CD4-positive, alpha-beta T cell (primary cell): ENCODE measurements around the gene KCNT2. TPM values are rescaled to one million over a fixed set of nuclear protein-coding genes. Genes with fewer than 3 reads are reported as not detected.

Experiments used
- ATAC-seq: fragments of 200-7000 bp; cut with Tn5 transposase; one replicate; pipeline ENCODE4 v1.10.0; 2022; ENCODE audit warnings: mild to moderate bottlenecking; ENCODE audit not compliant: poor library complexity
- CTCF ChIA-PET: fragments of 350-600 bp; sonication (Branson Sonifier 250); formaldehyde crosslinking; loops from one replicate; lab custom pipeline; 2021; ENCODE audit warnings: antibody characterized with exemption, inconsistent platforms; lab: Charles Lee
- POLR2A ChIA-PET: fragments of 350-600 bp; sonication (Branson Sonifier 250); formaldehyde crosslinking; loops from one replicate; lab custom pipeline; 2021; ENCODE audit warnings: antibody characterized with exemption, inconsistent platforms; lab: Charles Lee
- DNase-seq, 14 experiments: peaks; one replicate each; pipeline ENCODE4 v3.0.0-alpha.2; 2013 to 2020; ENCODE audit warnings: mixed read lengths in 2 of 14
- H3K27ac ChIP-seq, 2 donors: one replicate each; pipeline versions ENCODE4 v1.5.1 to v1.7.0; 2013; ENCODE audit warnings: low read length in 2 of 2, low read depth in 1 of 2, mild to moderate bottlenecking in 1 of 2
- H3K27me3 ChIP-seq, 2 experiments: 1 replicate in 1 of 2; 2 replicates in 1 of 2; pipeline versions ENCODE4 v1.6.1 to v1.7.0; 2013; ENCODE audit warnings: low read length in 2 of 2, control low read depth in 1 of 2, mild to moderate bottlenecking in 1 of 2, moderate library complexity in 1 of 2; ENCODE audit not compliant: insufficient read depth in 2 of 2, control insufficient read depth in 1 of 2
- H3K36me3 ChIP-seq: one replicate; pipeline ENCODE4 v1.6.1; 2013; ENCODE audit warnings: low read length, control low read depth; ENCODE audit not compliant: insufficient read depth
- H3K4me1 ChIP-seq: one replicate; pipeline ENCODE4 v1.6.1; 2013; ENCODE audit warnings: low read length, control low read depth; ENCODE audit not compliant: insufficient read depth
- H3K4me3 ChIP-seq: one replicate; pipeline ENCODE4 v1.5.1; 2013; ENCODE audit warnings: mild to moderate bottlenecking, low read length, moderate library complexity
- H3K9me3 ChIP-seq, 2 experiments: 1 replicate in 1 of 2; 2 replicates in 1 of 2; pipeline versions ENCODE4 v1.6.1 to v1.7.0; 2013; ENCODE audit warnings: low read length in 2 of 2, mild to moderate bottlenecking in 2 of 2, control low read depth in 1 of 2, moderate library complexity in 1 of 2; ENCODE audit not compliant: control insufficient read depth in 1 of 2, insufficient read depth in 1 of 2
- H3K27ac Mint-ChIP-seq: one replicate; pipeline ENCODE4 v1.8.0; 2020; ENCODE audit warnings: mixed read lengths
- H3K27me3 Mint-ChIP-seq: one replicate; pipeline ENCODE4 v1.8.0; 2021; ENCODE audit warnings: mixed read lengths
- H3K36me3 Mint-ChIP-seq: one replicate; pipeline ENCODE4 v1.8.0; 2021; ENCODE audit warnings: low read depth, mixed read lengths
- H3K4me1 Mint-ChIP-seq: one replicate; pipeline ENCODE4 v1.8.0; 2021; ENCODE audit warnings: low read depth, mixed read lengths
- H3K4me3 Mint-ChIP-seq: one replicate; pipeline ENCODE4 v1.8.0; 2020; ENCODE audit warnings: mild to moderate bottlenecking, mixed read lengths
- H3K9me3 Mint-ChIP-seq: one replicate; pipeline ENCODE4 v1.8.0; 2020; ENCODE audit warnings: mixed read lengths
- CTCF ChIP-seq: fragments of 200-600 bp; IDR thresholded peaks from one replicate; pipeline ENCODE4 v1.8.0; 2022; ENCODE audit warnings: antibody characterized with exemption, mild to moderate bottlenecking
- intact Hi-C, 2 experiments: fragments of 100-400 bp; cut with DNase I in 1 of 2; cut with micrococcal nuclease in 1 of 2; formaldehyde crosslinking; loops; one replicate each; pipeline versions ENCODE4 v1.15.1 to v1.9.0; 2023 to 2025; cut with DNase I, micrococcal nuclease
- total RNA-seq, 174 experiments: library from RNA in 2 of 174; stranded (reverse) in 2 of 174; gene quantifications; one replicate each; pipeline ENCODE4 v1.2.3 and lab custom pipeline; 2021 to 2026

KCNT2 gene
- total RNA-seq, 2 experiments from 2014 or later, result not detected

DNA sequence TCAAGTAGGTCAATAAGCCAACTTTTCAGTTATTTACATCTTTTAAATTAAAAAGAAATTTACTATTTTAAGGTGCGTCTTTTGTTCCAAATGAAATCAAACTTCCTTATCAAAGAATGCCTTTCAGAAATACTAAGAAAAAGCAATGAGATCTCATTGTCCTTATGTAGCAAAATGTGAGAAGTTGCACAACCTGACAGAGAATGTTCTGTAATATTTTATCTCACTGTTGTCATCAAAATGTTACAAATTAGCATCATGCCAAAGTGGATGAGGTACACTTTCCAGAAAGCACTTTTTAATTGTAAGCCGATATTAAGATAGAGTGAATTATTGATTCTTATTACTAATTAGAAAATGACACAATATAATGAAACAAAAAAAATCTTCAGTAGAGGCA is 50.4 kb downstream of the KCNT2 start:
- no peak overlapping the region for H3K4me3 ChIP-seq
- no peaks in the 10 kb centered on the region for H3K27me3 Mint-ChIP-seq
- no peaks in the 10 kb centered on the region for H3K9me3 ChIP-seq
- no peak overlapping the region for H3K27ac ChIP-seq
- ATAC-seq (no peak), DNase-seq (no peak)
- H3K36me3 Mint-ChIP-seq, result no peaks in the 10 kb centered on the region
- ChIA-PET POLR2A (no interaction called here), CTCF (no interaction called here)
- no peak overlapping the region for H3K4me3 Mint-ChIP-seq
- no peaks in the 10 kb centered on the region for H3K4me1 ChIP-seq
- H3K36me3 ChIP-seq, result no peaks in the 10 kb centered on the region
- H3K27me3 ChIP-seq, result no peaks in the 10 kb centered on the region
- no peak for TF ChIP-seq CTCF
- intact Hi-C loops, result no loop called here
- peaks cover 11% of the 10 kb centered on the region for H3K9me3 Mint-ChIP-seq
- H3K4me1 Mint-ChIP-seq, result no peaks in the 10 kb centered on the region
- no peak overlapping the region for H3K27ac Mint-ChIP-seq

- intact Hi-C loops, result no loop called here
- H3K4me1 Mint-ChIP-seq, result no peaks in the 10 kb centered on the region
- Histone ChIP-seq H3K4me1 (no peaks in the 10 kb centered on the region), H3K27ac (no peak overlapping the region), H3K36me3 (no peaks in the 10 kb centered on the region), H3K9me3 (no peaks in the 10 kb centered on the region), H3K4me3 (no peak overlapping the region), H3K27me3 (no peaks in the 10 kb centered on the region)
- no peak overlapping the region for H3K4me3 Mint-ChIP-seq
- CTCF ChIA-PET, result no interaction called here
- no peak for DNase-seq
- POLR2A ChIA-PET, result no interaction called here
- peaks cover 6% of the 10 kb centered on the region for H3K9me3 Mint-ChIP-seq
- no peak overlapping the region for H3K27ac Mint-ChIP-seq
- ATAC-seq, result no peak
- H3K27me3 Mint-ChIP-seq, result no peaks in the 10 kb centered on the region
- H3K36me3 Mint-ChIP-seq, result no peaks in the 10 kb centered on the region
- TF ChIP-seq CTCF, result no peak
Measured at GRCh38 chr1:196550731-196551130, 57.5 kb downstream of the KCNT2 start.

- no peak overlapping the region for H3K4me3 ChIP-seq
- no peak for ATAC-seq
- H3K36me3 Mint-ChIP-seq, result no peaks in the 10 kb centered on the region
- intact Hi-C loops, result no loop called here
- no peak overlapping the region for H3K27ac ChIP-seq
- ChIA-PET CTCF (no interaction called here), POLR2A (no interaction called here)
- no peaks in the 10 kb centered on the region for H3K4me1 ChIP-seq
- no peaks in the 10 kb centered on the region for H3K36me3 ChIP-seq
- no peak for TF ChIP-seq CTCF
- DNase-seq, result no peak
- no peaks in the 10 kb centered on the region for H3K4me1 Mint-ChIP-seq
- no peak overlapping the region for H3K4me3 Mint-ChIP-seq
- no peaks in the 10 kb centered on the region for H3K9me3 ChIP-seq
- no peaks in the 10 kb centered on the region for H3K27me3 Mint-ChIP-seq
- H3K27me3 ChIP-seq, result no peaks in the 10 kb centered on the region
- H3K27ac Mint-ChIP-seq, result no peak overlapping the region
- H3K9me3 Mint-ChIP-seq, result no peaks in the 10 kb centered on the region
Measured at GRCh38 chr1:196546272-196547111, 61.7 kb downstream of the KCNT2 start.
